Adipocyte (in vitro differentiated cells): ENCODE measurements around the gene IGSF3.
A peak's percentile ranks its signal among the peaks of the same experiment; 100 is the strongest.

Experiments used
- DNase-seq: peaks from one replicate; pipeline ENCODE4 v3.0.0-alpha.2; 2015; ENCODE audit warnings: low read depth
- H3K27me3 ChIP-seq: replicated peaks from 2 replicates; pipeline ENCODE4 v1.7.0; 2013; ENCODE audit warnings: mild to moderate bottlenecking, low read length, moderate library complexity; ENCODE audit not compliant: control insufficient read depth, insufficient read depth
- H3K36me3 ChIP-seq: 2 replicates; pipeline ENCODE4 v1.7.0; 2013; ENCODE audit warnings: low read length, mild to moderate bottlenecking, moderate library complexity; ENCODE audit not compliant: control insufficient read depth, insufficient read depth, severe bottlenecking
- H3K4me1 ChIP-seq: 2 replicates; pipeline ENCODE4 v1.7.0; 2013; ENCODE audit warnings: mild to moderate bottlenecking, low read length, moderate library complexity; ENCODE audit not compliant: control insufficient read depth, insufficient read depth
- H3K4me3 ChIP-seq: 2 replicates; pipeline ENCODE4 v1.7.0; 2013; ENCODE audit warnings: mild to moderate bottlenecking, low read length, moderate library complexity
- H3K9ac ChIP-seq: 2 replicates; pipeline ENCODE4 v1.7.0; 2013; ENCODE audit warnings: mild to moderate bottlenecking, low read length, moderate library complexity
- H3K9me3 ChIP-seq: 2 replicates; pipeline ENCODE4 v1.7.0; 2013; ENCODE audit warnings: mild to moderate bottlenecking, low read length, moderate library complexity; ENCODE audit not compliant: control insufficient read depth

IGSF3 gene

GRCh38 chr1:116704278-116704677, 36.7 kb upstream of the IGSF3 start:
- no peak overlapping the region for H3K4me3 ChIP-seq
- peaks cover 9% of the 10 kb centered on the region for H3K4me1 ChIP-seq
- no peaks in the 10 kb centered on the region for H3K36me3 ChIP-seq
- no peaks in the 10 kb centered on the region for H3K9me3 ChIP-seq
- DNase-seq, result no peak
- H3K27me3 ChIP-seq, result peaks cover 16% of the 10 kb centered on the region
- no peak overlapping the region for H3K9ac ChIP-seq

DNA sequence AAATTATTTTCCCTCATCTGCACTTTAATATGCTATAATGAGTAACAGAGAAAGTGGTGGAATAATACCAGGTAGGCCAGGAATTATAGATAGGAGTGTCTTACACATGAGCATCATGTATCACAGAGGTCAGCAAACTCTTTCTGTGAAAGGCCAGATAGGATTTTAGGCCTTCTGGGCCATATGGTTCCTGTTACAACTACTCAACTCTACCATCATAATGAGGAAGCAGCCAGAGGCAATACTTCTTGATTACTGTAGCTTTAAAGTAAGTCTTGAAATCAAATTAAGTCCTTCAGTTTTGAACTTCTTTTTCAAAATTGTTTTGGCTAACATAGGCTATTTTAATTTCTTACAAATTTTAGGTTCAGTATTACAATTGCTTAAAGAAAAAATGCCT, 32.1 kb upstream of the IGSF3 start:
- Histone ChIP-seq H3K36me3 (no peaks in the 10 kb centered on the region), H3K4me3 (no peak overlapping the region), H3K9ac (no peak overlapping the region), H3K27me3 (no peaks in the 10 kb centered on the region), H3K9me3 (no peaks in the 10 kb centered on the region), H3K4me1 (peaks cover 30% of the 10 kb centered on the region)
- DNase-seq, result peak; percentile 24

GRCh38 chr1:116698244-116698595, 30.7 kb upstream of the IGSF3 start:
- no peak overlapping the region for H3K9ac ChIP-seq
- H3K36me3 ChIP-seq, result no peaks in the 10 kb centered on the region
- no peaks in the 10 kb centered on the region for H3K9me3 ChIP-seq
- H3K4me3 ChIP-seq, result no peak overlapping the region
- peaks cover 26% of the 10 kb centered on the region for H3K4me1 ChIP-seq
- DNase-seq, result no peak
- no peaks in the 10 kb centered on the region for H3K27me3 ChIP-seq

GRCh38 chr1:116697548-116698243, 30.2 kb upstream of the IGSF3 start:
- no peaks in the 10 kb centered on the region for H3K9me3 ChIP-seq
- peak; percentile 71 for DNase-seq
- H3K9ac ChIP-seq, result no peak overlapping the region
- H3K4me3 ChIP-seq, result no peak overlapping the region
- no peaks in the 10 kb centered on the region for H3K27me3 ChIP-seq
- H3K4me1 ChIP-seq, result peaks cover 26% of the 10 kb centered on the region
- H3K36me3 ChIP-seq, result no peaks in the 10 kb centered on the region

GRCh38 chr1:116694524-116694923, 27.0 kb upstream of the IGSF3 start:
- no peaks in the 10 kb centered on the region for H3K9me3 ChIP-seq
- no peaks in the 10 kb centered on the region for H3K27me3 ChIP-seq
- no peak overlapping the region for H3K9ac ChIP-seq
- H3K36me3 ChIP-seq, result no peaks in the 10 kb centered on the region
- no peak overlapping the region for H3K4me3 ChIP-seq
- no peak for DNase-seq
- H3K4me1 ChIP-seq, result peaks cover 43% of the 10 kb centered on the region

- peak; percentile 50 for DNase-seq
- no peaks in the 10 kb centered on the region for H3K27me3 ChIP-seq
- peaks cover 43% of the 10 kb centered on the region for H3K4me1 ChIP-seq
- no peak overlapping the region for H3K9ac ChIP-seq
- H3K36me3 ChIP-seq, result no peaks in the 10 kb centered on the region
- no peak overlapping the region for H3K4me3 ChIP-seq
- no peaks in the 10 kb centered on the region for H3K9me3 ChIP-seq
These were observed 26.4 kb upstream of the IGSF3 start for GRCh38 chr1:116693759-116694480.

DNA sequence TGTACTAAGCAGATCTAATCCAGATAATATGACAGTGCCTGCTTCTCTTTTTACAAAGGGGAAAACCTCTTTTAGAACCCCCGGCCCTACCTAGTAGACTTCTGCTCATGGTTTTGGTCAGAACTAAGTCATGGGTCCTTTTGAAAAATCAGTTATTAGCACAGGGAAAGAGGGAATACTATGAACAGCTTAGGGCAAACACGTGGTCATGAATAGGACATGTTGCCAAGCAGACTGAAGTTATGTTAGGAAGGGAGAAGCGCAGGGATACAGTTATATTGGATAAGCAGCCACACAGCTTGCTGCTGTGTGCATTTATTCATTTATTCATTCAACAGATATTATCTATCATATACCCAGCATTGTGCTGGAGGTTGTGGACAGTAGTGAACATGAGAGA, 25.3 kb upstream of the IGSF3 start:
- H3K9me3 ChIP-seq, result no peaks in the 10 kb centered on the region
- H3K4me1 ChIP-seq, result peaks cover 37% of the 10 kb centered on the region
- no peaks in the 10 kb centered on the region for H3K36me3 ChIP-seq
- no peak overlapping the region for H3K9ac ChIP-seq
- no peak for DNase-seq
- no peaks in the 10 kb centered on the region for H3K27me3 ChIP-seq
- H3K4me3 ChIP-seq, result no peak overlapping the region

GRCh38 chr1:116690849-116691406, 23.4 kb upstream of the IGSF3 start:
- no peak for DNase-seq
- Histone ChIP-seq H3K9me3 (no peaks in the 10 kb centered on the region), H3K9ac (no peak overlapping the region), H3K4me1 (peaks cover 34% of the 10 kb centered on the region), H3K4me3 (no peak overlapping the region), H3K36me3 (no peaks in the 10 kb centered on the region), H3K27me3 (no peaks in the 10 kb centered on the region)

DNA sequence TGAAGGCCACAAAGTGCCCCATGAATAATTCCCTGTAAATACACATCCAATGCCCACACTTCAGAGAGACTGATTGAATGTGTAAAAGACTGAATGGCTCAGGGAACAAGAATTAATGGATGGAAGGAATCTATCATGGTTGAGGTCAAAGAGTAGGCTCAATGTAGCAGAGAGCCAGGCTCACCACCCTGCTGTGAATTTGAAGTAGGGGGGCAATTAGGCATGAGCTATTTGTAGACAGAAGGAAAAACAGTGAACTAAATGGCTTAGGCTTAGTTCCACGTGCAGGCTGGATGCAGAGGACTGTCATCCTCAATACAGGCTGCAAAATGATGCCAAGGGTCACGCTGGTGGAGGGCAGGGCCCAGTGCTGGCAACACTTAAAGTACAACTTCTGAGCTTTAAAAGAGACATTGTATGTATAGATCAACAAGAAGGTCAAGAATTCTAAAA, 22.9 kb upstream of the IGSF3 start:
- Histone ChIP-seq H3K9ac (no peak overlapping the region), H3K9me3 (no peaks in the 10 kb centered on the region), H3K36me3 (no peaks in the 10 kb centered on the region), H3K27me3 (no peaks in the 10 kb centered on the region), H3K4me1 (peaks cover 34% of the 10 kb centered on the region), H3K4me3 (no peak overlapping the region)
- DNase-seq, result no peak

GRCh38 chr1:116686723-116687352, 19.3 kb upstream of the IGSF3 start:
- no peak overlapping the region for H3K9ac ChIP-seq
- no peak overlapping the region for H3K4me3 ChIP-seq
- H3K4me1 ChIP-seq, result peaks cover 20% of the 10 kb centered on the region
- no peaks in the 10 kb centered on the region for H3K27me3 ChIP-seq
- no peak for DNase-seq
- no peaks in the 10 kb centered on the region for H3K36me3 ChIP-seq
- H3K9me3 ChIP-seq, result peaks cover 1% of the 10 kb centered on the region

DNA sequence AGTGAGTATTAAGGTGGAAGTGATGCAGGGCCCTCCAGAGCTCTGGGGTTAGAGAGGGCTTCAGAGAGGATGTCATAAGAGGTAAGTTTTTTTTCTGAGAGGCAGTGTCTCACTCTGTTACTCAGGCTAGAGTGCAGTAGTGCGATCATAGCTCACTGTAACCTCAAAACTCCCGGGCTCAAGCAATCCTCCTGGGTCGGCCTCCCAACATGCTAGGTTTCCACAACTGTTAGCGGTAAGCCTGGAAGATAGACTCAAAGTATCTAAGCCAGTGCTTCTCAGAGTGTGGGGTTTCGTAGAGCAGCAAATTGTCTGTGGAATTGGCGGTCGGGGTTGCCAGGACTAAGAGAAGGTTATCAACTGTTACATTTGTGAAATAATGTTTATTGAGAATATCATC, 18.6 kb upstream of the IGSF3 start:
- Histone ChIP-seq H3K4me3 (no peak overlapping the region), H3K4me1 (peaks cover 19% of the 10 kb centered on the region), H3K27me3 (no peaks in the 10 kb centered on the region), H3K9ac (no peak overlapping the region), H3K36me3 (no peaks in the 10 kb centered on the region), H3K9me3 (peaks cover 8% of the 10 kb centered on the region)
- no peak for DNase-seq
